ENCODE data around the gene TBC1D24.

The TBC1D24 gene

DNA sequence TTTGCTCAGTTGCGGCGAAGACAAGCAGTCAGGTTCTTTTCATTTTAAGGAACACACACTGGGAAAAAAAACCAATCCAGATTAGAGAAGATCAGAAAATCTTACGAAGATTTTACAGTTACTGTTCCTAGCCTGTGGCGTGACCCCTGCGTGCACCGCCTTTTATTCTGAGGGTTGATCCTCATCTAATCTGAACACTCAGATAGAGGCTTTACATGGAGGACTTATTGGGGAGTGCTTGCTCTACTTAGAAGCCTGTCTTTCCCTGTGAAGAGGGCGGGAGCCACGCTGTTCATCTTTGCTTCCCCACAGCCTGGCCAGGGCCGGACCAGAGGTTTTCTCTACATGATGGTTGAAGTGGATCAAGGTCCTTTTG, 1.4 kb downstream of the TBC1D24 start:
- H4K8ac ChIP-seq (ENCODE audit: low read depth, low read length), result no peak overlapping the region
- no peak overlapping the region for H2AFZ ChIP-seq (ENCODE audit: insufficient read depth, low read length, poor library complexity)
- WGBS (ENCODE audit: extremely low coverage, insufficient coverage, insufficient read length), result no CpG with 5 or more reads among the region's 9 CpGs

DNA sequence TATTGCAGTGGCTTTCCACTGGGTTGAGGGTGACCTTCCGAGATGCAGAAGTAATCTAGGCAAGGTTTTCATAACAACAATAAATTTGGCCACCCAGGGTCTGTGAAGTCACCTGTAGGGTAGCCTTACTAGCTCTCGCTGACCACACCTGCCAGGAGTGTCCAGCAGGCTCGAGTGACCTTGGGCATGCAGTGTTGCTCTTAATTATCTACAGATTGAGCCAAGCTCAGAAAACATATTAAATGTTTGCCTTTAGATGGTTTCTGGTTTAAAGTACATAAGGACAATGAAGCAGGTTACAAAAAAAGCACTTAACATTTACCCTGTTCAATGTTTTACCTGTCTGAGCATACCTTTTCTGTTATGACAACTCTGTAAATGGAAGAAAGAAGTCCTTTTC, 1.8 kb downstream of the TBC1D24 start:
- DNase-seq, result no peak
- H2BK12ac ChIP-seq (ENCODE audit: low read length), result no peak overlapping the region
- H3K36me3 ChIP-seq (ENCODE audit: control insufficient read depth in 1 of 2, insufficient read depth in 2 of 2, low read length in 2 of 2), result no peaks in the 10 kb centered on the region
- peaks cover 4% of the 10 kb centered on the region for H3K9me3 ChIP-seq (ENCODE audit: insufficient read depth, low read depth, low read length)
- no peak overlapping the region for H2AFZ ChIP-seq (ENCODE audit: insufficient read depth, low read length, poor library complexity)
- H4K12ac ChIP-seq (ENCODE audit: low read depth, low read length), result no peak overlapping the region
- H2AK5ac ChIP-seq (ENCODE audit: low read length), result no peak overlapping the region
- H3K14ac ChIP-seq (ENCODE audit: low read length), result no peak overlapping the region
- H3K9ac ChIP-seq (ENCODE audit: low read length), result no peak overlapping the region
- H3K27ac ChIP-seq (ENCODE audit: low read depth, low read length), result no peak overlapping the region
- peaks cover 16 to 19% of the 10 kb centered on the region in 2 experiments for H3K4me1 ChIP-seq (ENCODE audit: control insufficient read depth in 1 of 2, insufficient read depth in 2 of 2, low read length in 2 of 2)
- H3K4me3 ChIP-seq (ENCODE audit: low read depth, low read length), result no peak overlapping the region
- no peak overlapping the region for H2BK120ac ChIP-seq (ENCODE audit: insufficient read depth, low read length, poor library complexity)
- H3K79me2 ChIP-seq (ENCODE audit: control insufficient read depth, insufficient read depth, low read length, poor library complexity), result peaks cover 6% of the 10 kb centered on the region
- H3K27me3 ChIP-seq (ENCODE audit: insufficient read depth, low read length), result peaks cover 24% of the 10 kb centered on the region
- no peak overlapping the region for H3K23ac ChIP-seq (ENCODE audit: low read length)
- WGBS (ENCODE audit: extremely low coverage, insufficient coverage, insufficient read length), result no CpG with 5 or more reads among the region's 3 CpGs
- H3K4ac ChIP-seq (ENCODE audit: low read depth, low read length), result no peak overlapping the region
- H3K4me2 ChIP-seq (ENCODE audit: low read length), result no peak overlapping the region
- H3K79me1 ChIP-seq (ENCODE audit: low read length), result peaks cover 5% of the 10 kb centered on the region
- H4K91ac ChIP-seq (ENCODE audit: low read depth, low read length), result no peak overlapping the region
- no peak overlapping the region for H4K8ac ChIP-seq (ENCODE audit: low read depth, low read length)
- no peak overlapping the region for H3K18ac ChIP-seq (ENCODE audit: low read length)
- H2BK5ac ChIP-seq (ENCODE audit: low read depth, low read length, poor library complexity), result no peak overlapping the region

More for the DNA sequence above, 1.4 kb downstream of the TBC1D24 start:
- Histone ChIP-seq H3K27me3 (ENCODE audit: insufficient read depth, low read length) (peaks cover 28% of the 10 kb centered on the region), H3K27ac (ENCODE audit: low read depth, low read length) (no peak overlapping the region), H3K9ac (ENCODE audit: low read length) (no peak overlapping the region), H3K36me3 (ENCODE audit: control insufficient read depth in 1 of 2, insufficient read depth in 2 of 2, low read length in 2 of 2) (no peaks in the 10 kb centered on the region), H3K18ac (ENCODE audit: low read length) (no peak overlapping the region), H3K14ac (ENCODE audit: low read length) (no peak overlapping the region), H2BK5ac (ENCODE audit: low read depth, low read length, poor library complexity) (no peak overlapping the region), H4K91ac (ENCODE audit: low read depth, low read length) (no peak overlapping the region), H3K79me2 (ENCODE audit: control insufficient read depth, insufficient read depth, low read length, poor library complexity) (peaks cover 6% of the 10 kb centered on the region), H3K4ac (ENCODE audit: low read depth, low read length) (no peak overlapping the region), H2BK120ac (ENCODE audit: insufficient read depth, low read length, poor library complexity) (no peak overlapping the region), H3K79me1 (ENCODE audit: low read length) (peaks cover 5% of the 10 kb centered on the region), H4K12ac (ENCODE audit: low read depth, low read length) (no peak overlapping the region), H3K4me2 (ENCODE audit: low read length) (no peak overlapping the region), H2AK5ac (ENCODE audit: low read length) (no peak overlapping the region), H3K4me3 (ENCODE audit: low read depth, low read length) (no peak overlapping the region), H3K4me1 (ENCODE audit: control insufficient read depth in 1 of 2, insufficient read depth in 2 of 2, low read length in 2 of 2) (peaks cover 20 to 23% of the 10 kb centered on the region in 2 experiments), H3K9me3 (ENCODE audit: insufficient read depth, low read depth, low read length) (peaks cover 4% of the 10 kb centered on the region), H3K23ac (ENCODE audit: low read length) (no peak overlapping the region), H2BK12ac (ENCODE audit: low read length) (no peak overlapping the region)
- no peak for DNase-seq

DNA sequence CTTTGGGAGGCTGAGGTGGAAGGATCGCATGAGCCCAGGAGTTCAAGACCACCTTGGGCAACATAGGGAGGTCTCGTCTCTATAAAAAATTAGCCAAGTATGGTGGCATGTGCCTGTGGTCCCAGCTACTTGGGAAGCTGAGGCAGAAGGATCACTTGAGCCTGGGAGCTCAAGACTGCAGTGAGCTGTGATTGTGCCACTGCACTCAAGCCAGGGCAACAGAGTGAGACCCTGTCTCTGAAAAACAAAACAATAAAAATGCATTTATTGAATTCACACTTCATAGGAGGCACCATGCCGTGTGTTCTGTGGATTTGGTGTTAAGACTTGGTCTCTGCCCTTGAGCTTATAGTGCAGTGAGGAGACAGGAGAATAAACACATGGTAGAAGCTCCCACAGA, 2.4 kb downstream of the TBC1D24 start:
- Histone ChIP-seq H4K91ac (ENCODE audit: low read depth, low read length) (no peak overlapping the region), H3K18ac (ENCODE audit: low read length) (no peak overlapping the region), H3K4me2 (ENCODE audit: low read length) (no peak overlapping the region), H3K79me1 (ENCODE audit: low read length) (peaks cover 5% of the 10 kb centered on the region), H4K12ac (ENCODE audit: low read depth, low read length) (no peak overlapping the region), H3K23ac (ENCODE audit: low read length) (no peak overlapping the region), H2BK5ac (ENCODE audit: low read depth, low read length, poor library complexity) (no peak overlapping the region), H3K4me3 (ENCODE audit: low read depth, low read length) (no peak overlapping the region), H3K14ac (ENCODE audit: low read length) (no peak overlapping the region), H4K8ac (ENCODE audit: low read depth, low read length) (no peak overlapping the region), H3K27me3 (ENCODE audit: insufficient read depth, low read length) (peaks cover 18% of the 10 kb centered on the region), H2AK5ac (ENCODE audit: low read length) (no peak overlapping the region), H3K4ac (ENCODE audit: low read depth, low read length) (no peak overlapping the region), H2BK120ac (ENCODE audit: insufficient read depth, low read length, poor library complexity) (no peak overlapping the region), H3K79me2 (ENCODE audit: control insufficient read depth, insufficient read depth, low read length, poor library complexity) (peaks cover 6% of the 10 kb centered on the region), H2AFZ (ENCODE audit: insufficient read depth, low read length, poor library complexity) (no peak overlapping the region), H3K4me1 (ENCODE audit: control insufficient read depth in 1 of 2, insufficient read depth in 2 of 2, low read length in 2 of 2) (peaks cover 16 to 18% of the 10 kb centered on the region in 2 experiments), H2BK12ac (ENCODE audit: low read length) (no peak overlapping the region), H3K27ac (ENCODE audit: low read depth, low read length) (no peak overlapping the region), H3K9me3 (ENCODE audit: insufficient read depth, low read depth, low read length) (peaks cover 6% of the 10 kb centered on the region), H3K36me3 (ENCODE audit: control insufficient read depth in 1 of 2, insufficient read depth in 2 of 2, low read length in 2 of 2) (no peaks in the 10 kb centered on the region), H3K9ac (ENCODE audit: low read length) (no peak overlapping the region)
- no CpG with 5 or more reads among the region's 3 CpGs for WGBS (ENCODE audit: extremely low coverage, insufficient coverage, insufficient read length)
- no peak for DNase-seq

DNA sequence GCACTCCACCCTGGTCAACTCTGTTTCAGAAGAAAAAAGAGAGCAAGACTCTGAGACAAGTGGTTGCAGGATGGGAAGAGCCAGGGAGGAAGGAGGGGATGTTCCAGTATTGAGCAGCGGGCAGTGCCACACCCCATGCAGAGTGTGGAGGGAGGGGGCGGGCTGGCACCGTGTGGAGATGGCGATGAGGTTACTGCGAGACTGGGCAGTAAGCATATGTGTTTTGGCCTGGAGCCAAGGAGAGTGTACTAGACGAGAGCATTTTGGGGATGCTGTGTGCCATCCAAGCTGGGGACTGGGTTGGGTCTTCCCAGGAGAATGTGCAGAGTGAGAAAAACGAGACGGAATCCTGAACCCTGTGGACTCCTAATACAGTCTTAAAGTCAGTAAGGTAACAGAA, 3.4 kb downstream of the TBC1D24 start:
- peaks cover 8% of the 10 kb centered on the region for H3K27me3 ChIP-seq (ENCODE audit: insufficient read depth, low read length)
- H2BK5ac ChIP-seq (ENCODE audit: low read depth, low read length, poor library complexity), result no peak overlapping the region
- no CpG with 5 or more reads among the region's 8 CpGs for WGBS (ENCODE audit: extremely low coverage, insufficient coverage, insufficient read length)
- no peak overlapping the region for H2BK12ac ChIP-seq (ENCODE audit: low read length)
- no peak overlapping the region for H3K23ac ChIP-seq (ENCODE audit: low read length)
- H2AK5ac ChIP-seq (ENCODE audit: low read length), result no peak overlapping the region
- peaks cover 5% of the 10 kb centered on the region for H3K79me1 ChIP-seq (ENCODE audit: low read length)
- H3K9ac ChIP-seq (ENCODE audit: low read length), result no peak overlapping the region
- peaks cover 16 to 17% of the 10 kb centered on the region in 2 experiments for H3K4me1 ChIP-seq (ENCODE audit: control insufficient read depth in 1 of 2, insufficient read depth in 2 of 2, low read length in 2 of 2)
- H3K4me3 ChIP-seq (ENCODE audit: low read depth, low read length), result no peak overlapping the region
- DNase-seq, result no peak
- no peak overlapping the region for H4K8ac ChIP-seq (ENCODE audit: low read depth, low read length)
- no peak overlapping the region for H3K18ac ChIP-seq (ENCODE audit: low read length)
- H2AFZ ChIP-seq (ENCODE audit: insufficient read depth, low read length, poor library complexity), result no peak overlapping the region
- H4K12ac ChIP-seq (ENCODE audit: low read depth, low read length), result no peak overlapping the region
- H3K9me3 ChIP-seq (ENCODE audit: insufficient read depth, low read depth, low read length), result peaks cover 4% of the 10 kb centered on the region
- no peak overlapping the region for H2BK120ac ChIP-seq (ENCODE audit: insufficient read depth, low read length, poor library complexity)
- no peak overlapping the region for H3K4me2 ChIP-seq (ENCODE audit: low read length)
- no peaks in the 10 kb centered on the region for H3K36me3 ChIP-seq (ENCODE audit: control insufficient read depth in 1 of 2, insufficient read depth in 2 of 2, low read length in 2 of 2)
- peaks cover 6% of the 10 kb centered on the region for H3K79me2 ChIP-seq (ENCODE audit: control insufficient read depth, insufficient read depth, low read length, poor library complexity)
- no peak overlapping the region for H3K4ac ChIP-seq (ENCODE audit: low read depth, low read length)
- no peak overlapping the region for H3K27ac ChIP-seq (ENCODE audit: low read depth, low read length)
- no peak overlapping the region for H3K14ac ChIP-seq (ENCODE audit: low read length)
- H4K91ac ChIP-seq (ENCODE audit: low read depth, low read length), result no peak overlapping the region

Measured in trophoblast cell (in vitro differentiated cells and primary cell).